PFSK-1 (cell line): ENCODE measurements around the gene TTR.

Experiments
- FOXP2 ChIP-seq: optimal IDR thresholded peaks from 2 replicates; pipeline ENCODE3; 2011; ENCODE audit warnings: borderline replicate concordance, control low read depth, inconsistent platforms; ENCODE audit not compliant: insufficient read depth; ENCODE audit errors: extremely low read length, extremely low read depth
- POLR2AphosphoS5 ChIP-seq: IDR thresholded peaks from 2 replicates; pipeline ENCODE4 v1.6.1; 2012; ENCODE audit warnings: low read depth, mild to moderate bottlenecking, control low read depth, low read length, moderate library complexity
- SIN3A ChIP-seq: IDR thresholded peaks from 2 replicates; pipeline ENCODE4 v1.6.1; 2012; ENCODE audit warnings: mild to moderate bottlenecking, low read length, moderate library complexity, borderline replicate concordance; ENCODE audit not compliant: insufficient read depth
- TAF1 ChIP-seq: IDR thresholded peaks from 2 replicates; pipeline ENCODE4 v1.6.1; 2012; ENCODE audit warnings: low read length, control low read depth, borderline replicate concordance; ENCODE audit not compliant: insufficient read depth
- TF ChIP-seq, protein P1 (sequence below), 2 experiments: IDR thresholded peaks; 2 replicates each; pipeline versions ENCODE4 v1.6.1 to v1.8.0; 2011 to 2012; ENCODE audit warnings: low read depth in 2 of 2, low read length in 2 of 2, control low read depth in 1 of 2, inconsistent platforms in 1 of 2, mild to moderate bottlenecking in 1 of 2, moderate library complexity in 1 of 2; ENCODE audit not compliant: insufficient read depth in 1 of 2

Gene TTR

DNA sequence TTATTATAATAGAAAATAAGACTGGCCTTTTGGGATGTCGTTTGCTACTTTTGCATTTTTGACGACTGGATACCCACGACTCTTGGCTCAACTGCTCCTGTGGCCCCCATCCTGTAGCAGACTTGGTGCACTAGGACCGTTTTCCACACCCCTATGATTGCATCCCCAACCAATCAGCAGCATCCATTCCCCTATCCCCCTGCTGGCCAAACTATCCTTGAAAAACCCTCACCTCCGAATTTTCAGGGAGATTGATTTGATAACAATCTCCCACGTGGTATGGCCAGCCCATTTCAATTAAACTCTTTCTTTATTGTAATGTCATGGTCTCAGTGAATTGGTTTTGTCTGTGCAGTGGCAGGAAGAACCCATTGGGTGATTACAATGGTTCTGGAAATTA, 37.9 kb upstream of the TTR start:
- TF ChIP-seq FOXP2 (no peak), SIN3A (no peak), TAF1 (no peak), POLR2AphosphoS5 (no peak)
- TF ChIP-seq, protein P1, sequence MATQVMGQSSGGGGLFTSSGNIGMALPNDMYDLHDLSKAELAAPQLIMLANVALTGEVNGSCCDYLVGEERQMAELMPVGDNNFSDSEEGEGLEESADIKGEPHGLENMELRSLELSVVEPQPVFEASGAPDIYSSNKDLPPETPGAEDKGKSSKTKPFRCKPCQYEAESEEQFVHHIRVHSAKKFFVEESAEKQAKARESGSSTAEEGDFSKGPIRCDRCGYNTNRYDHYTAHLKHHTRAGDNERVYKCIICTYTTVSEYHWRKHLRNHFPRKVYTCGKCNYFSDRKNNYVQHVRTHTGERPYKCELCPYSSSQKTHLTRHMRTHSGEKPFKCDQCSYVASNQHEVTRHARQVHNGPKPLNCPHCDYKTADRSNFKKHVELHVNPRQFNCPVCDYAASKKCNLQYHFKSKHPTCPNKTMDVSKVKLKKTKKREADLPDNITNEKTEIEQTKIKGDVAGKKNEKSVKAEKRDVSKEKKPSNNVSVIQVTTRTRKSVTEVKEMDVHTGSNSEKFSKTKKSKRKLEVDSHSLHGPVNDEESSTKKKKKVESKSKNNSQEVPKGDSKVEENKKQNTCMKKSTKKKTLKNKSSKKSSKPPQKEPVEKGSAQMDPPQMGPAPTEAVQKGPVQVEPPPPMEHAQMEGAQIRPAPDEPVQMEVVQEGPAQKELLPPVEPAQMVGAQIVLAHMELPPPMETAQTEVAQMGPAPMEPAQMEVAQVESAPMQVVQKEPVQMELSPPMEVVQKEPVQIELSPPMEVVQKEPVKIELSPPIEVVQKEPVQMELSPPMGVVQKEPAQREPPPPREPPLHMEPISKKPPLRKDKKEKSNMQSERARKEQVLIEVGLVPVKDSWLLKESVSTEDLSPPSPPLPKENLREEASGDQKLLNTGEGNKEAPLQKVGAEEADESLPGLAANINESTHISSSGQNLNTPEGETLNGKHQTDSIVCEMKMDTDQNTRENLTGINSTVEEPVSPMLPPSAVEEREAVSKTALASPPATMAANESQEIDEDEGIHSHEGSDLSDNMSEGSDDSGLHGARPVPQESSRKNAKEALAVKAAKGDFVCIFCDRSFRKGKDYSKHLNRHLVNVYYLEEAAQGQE (IDR thresholded peaks at IDR 0.05; ENCODE audit: insufficient read depth in 1 of 2, low read depth in 2 of 2, low read length in 2 of 2), result no peak

- TF ChIP-seq POLR2AphosphoS5, result no peak
- no peak for TF ChIP-seq TAF1
- TF ChIP-seq SIN3A, result no peak
- no peak for TF ChIP-seq FOXP2
- TF ChIP-seq, protein P1 (IDR thresholded peaks at IDR 0.05; ENCODE audit: insufficient read depth in 1 of 2, low read depth in 2 of 2, low read length in 2 of 2), result no peak
Measured at GRCh38 chr18:31554776-31555175, 36.9 kb upstream of the TTR start.

DNA sequence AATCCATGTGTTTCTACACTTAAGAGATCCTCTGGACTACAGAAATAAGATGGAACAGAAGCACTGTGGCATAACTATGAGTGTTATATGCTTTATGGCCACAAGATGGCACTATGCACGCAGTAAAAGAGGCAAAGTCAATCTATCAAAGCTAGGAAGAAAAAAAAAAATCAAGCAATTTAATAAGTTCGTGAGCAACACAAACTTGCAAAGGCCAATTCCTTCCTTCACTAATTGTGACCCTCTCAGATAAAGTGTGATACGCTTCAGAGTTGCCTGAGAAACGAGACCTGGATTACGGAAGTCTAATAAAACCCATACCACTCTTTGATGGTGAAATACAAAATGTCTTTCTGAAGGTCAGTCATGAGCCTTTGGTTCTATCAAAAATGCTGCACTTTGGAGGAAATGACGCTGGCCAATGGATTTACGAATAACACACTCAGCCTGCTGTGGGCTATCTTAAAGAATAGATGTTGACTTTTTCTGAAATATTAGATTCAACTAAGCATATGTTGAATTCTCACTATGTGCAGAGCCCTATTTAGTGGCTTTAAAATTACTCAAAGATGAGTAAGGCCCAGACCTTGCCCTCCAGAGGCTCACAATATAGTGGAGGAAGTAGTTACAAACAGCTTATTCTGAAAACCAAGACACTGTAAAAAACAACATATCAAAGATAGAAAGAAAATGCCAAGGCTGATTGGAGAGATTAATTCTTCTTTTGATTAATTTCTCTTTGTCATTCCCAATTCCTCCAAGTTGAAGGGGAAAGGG, 35.5 kb upstream of the TTR start:
- no peak for TF ChIP-seq SIN3A
- TF ChIP-seq TAF1, result no peak
- no peak for TF ChIP-seq FOXP2
- TF ChIP-seq POLR2AphosphoS5, result no peak
- TF ChIP-seq, protein P1 (IDR thresholded peaks at IDR 0.05; ENCODE audit: insufficient read depth in 1 of 2, low read depth in 2 of 2, low read length in 2 of 2), result no peak

DNA sequence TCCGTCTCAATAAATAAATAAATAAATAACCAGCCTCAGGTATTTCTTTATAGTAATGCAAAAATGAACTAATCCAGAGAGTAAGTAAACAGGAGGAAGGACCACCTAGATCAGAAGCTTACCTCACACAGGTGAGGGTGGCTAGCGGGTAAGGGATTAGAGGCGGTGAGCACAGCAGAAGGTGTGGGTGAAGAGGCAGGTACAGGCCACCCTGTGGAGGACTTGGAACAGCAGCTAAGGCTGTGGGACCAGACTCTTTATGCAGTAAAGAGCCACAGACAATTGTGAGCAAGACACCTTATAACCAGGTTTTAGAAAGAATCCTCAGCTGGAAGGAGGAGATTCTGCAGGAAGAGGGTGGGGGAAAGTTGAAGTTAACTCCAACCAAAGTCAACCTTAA, 34.2 kb upstream of the TTR start:
- TF ChIP-seq, protein P1 (IDR thresholded peaks at IDR 0.05; ENCODE audit: insufficient read depth in 1 of 2, low read depth in 2 of 2, low read length in 2 of 2), result no peak
- TF ChIP-seq TAF1 (no peak), SIN3A (no peak), FOXP2 (no peak), POLR2AphosphoS5 (no peak)
